GM12878 (cell line): Measurements from ENCODE around the gene RRP1B. TPM values are rescaled to one million over a fixed set of nuclear protein-coding genes. Genes with fewer than 3 reads are reported as not detected.

Source experiments
- ATAC-seq: fragments of 200-7000 bp; cut with Tn5 transposase; 3 replicates; pipeline ENCODE4 v1.9.1; 2020; ENCODE audit warnings: mild to moderate bottlenecking, moderate library complexity
- BruUV-seq: library from RNA; stranded (reverse); fragments of 400-500 nt; replicated peaks from 2 replicates; lab custom pipeline; 2021; lab: Mats Ljungman, UMichigan
- CTCF ChIA-PET: fragments of 300-600 bp; sonication (Branson Sonifier 250); formaldehyde crosslinking; extraction: SDS; loops from one replicate; lab custom pipeline; 2021; ENCODE audit warnings: inconsistent platforms; lab: Yijun Ruan, JAX
- POLR2A ChIA-PET: fragments of 350-600 bp; formaldehyde crosslinking; extraction: SDS; loops from one replicate; lab custom pipeline; 2021; ENCODE audit warnings: inconsistent platforms; lab: Charles Lee
- RAD21 ChIA-PET: fragments of 300-600 bp; sonication (Branson Sonifier 250); formaldehyde crosslinking; loops from one replicate; lab custom pipeline; 2023; ENCODE audit warnings: antibody characterized with exemption; ENCODE audit not compliant: unreplicated experiment; lab: Charles Lee
- SMC1A ChIA-PET: fragments of 300-600 bp; sonication (Branson Sonifier 250); formaldehyde crosslinking; loops from one replicate; lab custom pipeline; 2023; ENCODE audit not compliant: unreplicated experiment, uncharacterized antibody; lab: Charles Lee
- DNase-seq: peaks from one replicate; pipeline ENCODE4 v3.0.0-alpha.2; 2011; ENCODE audit warnings: low read depth, low spot score
- FAIRE-seq: peaks from 3 replicates; lab custom pipeline; 2011; peaks lifted over from hg19 to GRCh38; lab: Jason Lieb, UNC
- H2AFZ ChIP-seq: 2 replicates; pipeline ENCODE4 v1.6.0; 2011; ENCODE audit warnings: low read depth, low read length, control low read depth; ENCODE audit not compliant: control insufficient read depth
- H3K27ac ChIP-seq: 2 replicates; pipeline ENCODE4 v1.5.1; 2011; ENCODE audit warnings: control low read depth; ENCODE audit not compliant: control insufficient read depth, insufficient read depth
- H3K27me3 ChIP-seq, 2 experiments: replicated peaks in 1 of 2; 2 replicates each; pipeline versions ENCODE4 v1.6.0 to v1.6.1; 2011; ENCODE audit warnings: low read length in 1 of 2; ENCODE audit not compliant: control insufficient read depth in 2 of 2, insufficient read depth in 2 of 2
- H3K36me3 ChIP-seq, 2 experiments: 2 replicates each; pipeline ENCODE4 v1.5.1; 2011; ENCODE audit warnings: low read length in 1 of 2; ENCODE audit not compliant: control insufficient read depth in 2 of 2, insufficient read depth in 2 of 2
- H3K4me1 ChIP-seq: 2 replicates; pipeline ENCODE4 v1.6.1; 2011; ENCODE audit warnings: mild to moderate bottlenecking, low read length, moderate library complexity, mixed read lengths; ENCODE audit not compliant: control insufficient read depth, insufficient read depth
- H3K4me2 ChIP-seq: 2 replicates; pipeline ENCODE4 v1.6.0; 2011; ENCODE audit warnings: control low read depth; ENCODE audit not compliant: control insufficient read depth, insufficient read depth
- H3K4me3 ChIP-seq: fragments of 200-600 bp; sonication (generic); 2 replicates; pipeline ENCODE4 v1.5.1; 2016
- H3K79me2 ChIP-seq: 2 replicates; pipeline ENCODE4 v1.6.0; 2011; ENCODE audit warnings: low read length; ENCODE audit not compliant: control insufficient read depth, insufficient read depth
- H3K9ac ChIP-seq: 2 replicates; pipeline ENCODE4 v1.8.0; 2011; ENCODE audit warnings: low read length, control low read depth, mixed read lengths; ENCODE audit not compliant: control insufficient read depth, insufficient read depth
- H3K9me3 ChIP-seq: replicated peaks from 3 replicates; pipeline ENCODE4 v1.5.1; 2011; ENCODE audit warnings: mild to moderate bottlenecking, low read length; ENCODE audit not compliant: control insufficient read depth, insufficient read depth
- H4K20me1 ChIP-seq: 2 replicates; pipeline ENCODE4 v1.6.0; 2011; ENCODE audit not compliant: control insufficient read depth, insufficient read depth
- ATF7 ChIP-seq: fragments of 450-650 bp; IDR thresholded peaks from 2 replicates; pipeline ENCODE4 v1.6.1; 2016; ENCODE audit warnings: low read depth, mild to moderate bottlenecking
- CEBPB ChIP-seq, 2 experiments: fragments of 150-350 bp in 1 of 2; IDR thresholded peaks; 2 replicates each; pipeline ENCODE4 v1.6.1; 2012 to 2014; ENCODE audit warnings: low read depth in 2 of 2, low read length in 2 of 2, borderline replicate concordance in 1 of 2, inconsistent platforms in 1 of 2
- EGR1 ChIP-seq, 2 experiments: IDR thresholded peaks; 1 replicate in 1 of 2; 2 replicates in 1 of 2; pipeline ENCODE4 v1.6.1; 2011 to 2012; ENCODE audit warnings: low read depth in 2 of 2, low read length in 2 of 2, borderline replicate concordance in 1 of 2, mild to moderate bottlenecking in 1 of 2, moderate library complexity in 1 of 2
- IKZF1 ChIP-seq: fragments of 450-650 bp; conservative IDR thresholded peaks from 2 replicates; pipeline ENCODE4 v1.6.1; 2017; ENCODE audit warnings: antibody characterized with exemption, mild to moderate bottlenecking
- MXI1 ChIP-seq: fragments of 150-350 bp; IDR thresholded peaks from 2 replicates; pipeline ENCODE4 v1.6.1; 2011; ENCODE audit warnings: low read depth, mild to moderate bottlenecking, inconsistent platforms, low read length, improper control_type of control experiment
- NR2C2 ChIP-seq: IDR thresholded peaks from 2 replicates; pipeline ENCODE4 v1.6.1; 2011; ENCODE audit warnings: borderline replicate concordance, low read depth; ENCODE audit not compliant: control insufficient read depth, insufficient read length
- SIN3A ChIP-seq: IDR thresholded peaks from 2 replicates; pipeline ENCODE4 v1.6.1; 2012; ENCODE audit warnings: low read depth, low read length, improper control_type of control experiment
- SMARCA5 ChIP-seq: fragments of 450-650 bp; IDR thresholded peaks from 2 replicates; pipeline ENCODE4 v1.6.1; 2017; ENCODE audit warnings: mild to moderate bottlenecking
- TAF1 ChIP-seq: IDR thresholded peaks from 2 replicates; pipeline ENCODE4 v1.6.1; 2011; ENCODE audit warnings: mild to moderate bottlenecking, low read depth, low read length, borderline replicate concordance
- ZBTB33 ChIP-seq: fragments of 450-650 bp; IDR thresholded peaks from 2 replicates; pipeline ENCODE4 v1.6.1; 2017; ENCODE audit warnings: mild to moderate bottlenecking
- WGBS: methylation state at CpG from one replicate; pipeline ENCODE4 v1.1.6; 2016; ENCODE audit warnings: low lambda C conversion rate; ENCODE audit not compliant: insufficient replicate concordance, insufficient coverage; ENCODE audit errors: missing lambda C conversion rate; 5-methylcytosine and 5-hydroxymethylcytosine counted together
- in situ Hi-C: fragments of 300-500 bp; cut with MboI; formaldehyde crosslinking; loops from 9 replicates; pipeline ENCODE4 v1.14.3; 2018; ENCODE audit warnings: mixed read lengths
- intact Hi-C: fragments of 100-400 bp; cut with micrococcal nuclease; formaldehyde crosslinking; loops from one replicate; pipeline ENCODE4 v1.14.2; 2022; ENCODE audit not compliant: unreplicated experiment
- polyA plus RNA-seq, 11 experiments: library from polyadenylated mRNA; depleted of rRNA in 4 of 11; unstranded in 6 of 11; stranded (reverse) in 5 of 11; fragments of >200 nt; fragmentation: Nextera tagmentation in 4 of 11; fragmentation: Illumina TruSeq in 1 of 11; extraction: Ambion mirVana in 4 of 11; extraction: Trizol in 1 of 11; gene quantifications; 1 replicate in 1 of 11; 2 replicates in 10 of 11; pipeline versions ENCODE4 v1.2.1 to v1.2.3, GENCODE V29; 2011 to 2016; ENCODE audit warnings: inconsistent platforms in 2 of 11, missing spikeins in 2 of 11, low read depth in 1 of 11
- total RNA-seq, 4 experiments: library from RNA; depleted of rRNA in 3 of 4; stranded (reverse); fragments of >200 nt in 3 of 4; fragmentation: Illumina TruSeq in 1 of 4; extraction: Trizol in 1 of 4; gene quantifications; 2 replicates each; pipeline versions ENCODE4 v1.2.1 to v1.2.3, GENCODE V29; 2013 to 2021
- TF ChIP-seq, protein P1 (sequence below): fragments of 450-650 bp; IDR thresholded peaks from 2 replicates; pipeline ENCODE4 v1.6.1; 2016; ENCODE audit warnings: mild to moderate bottlenecking

The RRP1B gene
- total and polyA plus RNA-seq, 10 of the 15 experiments (the other 5 are each of a cell fraction or from before 2014, with no cell fraction given): 8.1 to 57.4 (median 38.1) TPM

DNA sequence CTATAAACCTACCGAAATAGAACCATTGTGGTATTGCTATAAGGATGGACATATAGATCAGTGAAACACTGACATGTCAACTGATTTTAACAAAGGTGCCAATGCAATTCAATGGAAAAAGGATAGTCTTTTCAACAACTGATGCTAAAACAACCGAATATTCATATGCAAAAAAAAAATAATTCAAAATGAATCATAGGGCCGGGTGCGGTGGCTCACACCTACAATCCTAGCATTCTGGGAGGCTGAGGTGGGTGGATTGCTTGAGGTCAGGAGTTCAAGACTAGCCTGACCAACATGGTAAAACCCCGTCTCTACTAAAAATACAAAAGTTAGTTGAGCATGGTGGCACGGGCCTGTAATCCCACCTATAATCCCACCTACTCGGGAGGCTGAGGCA, 23.9 kb upstream of the RRP1B start:
- ATAC-seq (no peak), DNase-seq (no peak)
- WGBS: 44% methylated on average over 7 of the region's 7 CpGs
- ChIA-PET SMC1A (no interaction called here), POLR2A (no interaction called here), RAD21 (no interaction called here)
- H2AFZ ChIP-seq: no peak overlapping the region
- intact Hi-C loops: no loop called here
- no peaks in the 10 kb centered on the region; a peak in 1 of 4 replicates for H3K27me3 ChIP-seq
- H4K20me1 ChIP-seq: no peaks in the 10 kb centered on the region
- no peaks in the 10 kb centered on the region for H3K79me2 ChIP-seq
- H3K4me1 ChIP-seq: no peaks in the 10 kb centered on the region
- no peak for TF ChIP-seq SMARCA5
- TF ChIP-seq, all 136 proteins: peak for 0
- BruUV-seq: no TSS peak
- no peak overlapping the region for H3K27ac ChIP-seq
- no peak overlapping the region for H3K9ac ChIP-seq
- CTCF ChIA-PET: no interaction called here
- no peaks in the 10 kb centered on the region for H3K36me3 ChIP-seq
- FAIRE-seq: no peak
- H3K4me2 ChIP-seq: no peak overlapping the region
- no peak overlapping the region for H3K4me3 ChIP-seq
- in situ Hi-C loops: no loop called here
- H3K9me3 ChIP-seq: no peaks in the 10 kb centered on the region

DNA sequence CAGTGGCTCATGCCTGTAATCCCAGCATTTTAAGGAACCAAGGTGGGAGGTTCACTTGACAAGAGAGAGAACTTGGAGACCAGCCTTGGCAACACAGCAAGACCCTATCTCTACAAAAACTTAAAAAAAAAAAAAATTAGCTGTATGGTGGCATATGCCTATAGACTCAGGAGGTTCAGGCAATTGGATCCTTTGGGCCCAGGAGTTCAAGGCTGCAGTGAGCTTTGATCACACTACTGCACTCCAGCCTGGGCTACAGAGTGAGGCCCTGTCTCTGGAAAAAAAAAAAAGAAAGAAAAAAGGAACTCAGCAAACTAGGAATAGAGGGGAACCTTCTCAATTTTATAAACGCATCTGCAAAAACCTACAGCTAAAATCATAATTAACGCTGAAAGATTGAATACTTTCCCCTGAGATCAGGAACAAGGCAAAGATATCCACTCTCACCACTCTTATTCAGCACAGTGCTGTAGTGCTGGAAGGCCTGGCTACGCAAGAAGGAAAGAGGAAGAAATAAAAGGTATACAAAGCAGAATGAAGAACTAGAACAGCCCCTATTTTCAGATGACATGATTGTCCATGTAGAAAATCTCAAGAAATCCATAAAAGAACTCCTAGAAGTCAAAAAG, 21.7 kb upstream of the RRP1B start:
- ChIA-PET POLR2A (no interaction called here), RAD21 (no interaction called here), CTCF (no interaction called here), SMC1A (no interaction called here)
- H3K9ac ChIP-seq: no peak overlapping the region
- H3K27ac ChIP-seq: no peak overlapping the region
- H3K36me3 ChIP-seq: no peaks in the 10 kb centered on the region
- intact Hi-C loops: no loop called here
- no peaks in the 10 kb centered on the region for H4K20me1 ChIP-seq
- H3K79me2 ChIP-seq: no peaks in the 10 kb centered on the region
- no peaks in the 10 kb centered on the region for H3K9me3 ChIP-seq
- DNase-seq (no peak), ATAC-seq (no peak), FAIRE-seq (no peak)
- in situ Hi-C loops: no loop called here
- WGBS: 42% methylated on average over 3 of the region's 3 CpGs
- TF ChIP-seq, protein P1, sequence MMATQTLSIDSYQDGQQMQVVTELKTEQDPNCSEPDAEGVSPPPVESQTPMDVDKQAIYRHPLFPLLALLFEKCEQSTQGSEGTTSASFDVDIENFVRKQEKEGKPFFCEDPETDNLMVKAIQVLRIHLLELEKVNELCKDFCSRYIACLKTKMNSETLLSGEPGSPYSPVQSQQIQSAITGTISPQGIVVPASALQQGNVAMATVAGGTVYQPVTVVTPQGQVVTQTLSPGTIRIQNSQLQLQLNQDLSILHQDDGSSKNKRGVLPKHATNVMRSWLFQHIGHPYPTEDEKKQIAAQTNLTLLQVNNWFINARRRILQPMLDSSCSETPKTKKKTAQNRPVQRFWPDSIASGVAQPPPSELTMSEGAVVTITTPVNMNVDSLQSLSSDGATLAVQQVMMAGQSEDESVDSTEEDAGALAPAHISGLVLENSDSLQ: no peak
- no peak for TF ChIP-seq ATF7
- TF ChIP-seq ZBTB33: no peak
- TF ChIP-seq TAF1: no peak
- TF ChIP-seq NR2C2: no peak
- TF ChIP-seq SIN3A: no peak
- no peak for TF ChIP-seq CEBPB (IDR thresholded peaks at IDR 0.05; ENCODE audit: borderline replicate concordance in 1 of 2, low read depth in 2 of 2, low read length in 2 of 2)
- no peak for TF ChIP-seq IKZF1
- no peak for TF ChIP-seq MXI1
- no peak for TF ChIP-seq EGR1 (IDR thresholded peaks at IDR 0.05; ENCODE audit: borderline replicate concordance in 1 of 2, low read depth in 2 of 2, low read length in 2 of 2)
- no TSS peak for BruUV-seq
- no peak overlapping the region for H2AFZ ChIP-seq
- no peak overlapping the region for H3K4me3 ChIP-seq
- no peaks in the 10 kb centered on the region for H3K4me1 ChIP-seq
- no peaks in the 10 kb centered on the region for H3K27me3 ChIP-seq
- H3K4me2 ChIP-seq: no peak overlapping the region
